ENCODE results near the gene RNF227.

DNA sequence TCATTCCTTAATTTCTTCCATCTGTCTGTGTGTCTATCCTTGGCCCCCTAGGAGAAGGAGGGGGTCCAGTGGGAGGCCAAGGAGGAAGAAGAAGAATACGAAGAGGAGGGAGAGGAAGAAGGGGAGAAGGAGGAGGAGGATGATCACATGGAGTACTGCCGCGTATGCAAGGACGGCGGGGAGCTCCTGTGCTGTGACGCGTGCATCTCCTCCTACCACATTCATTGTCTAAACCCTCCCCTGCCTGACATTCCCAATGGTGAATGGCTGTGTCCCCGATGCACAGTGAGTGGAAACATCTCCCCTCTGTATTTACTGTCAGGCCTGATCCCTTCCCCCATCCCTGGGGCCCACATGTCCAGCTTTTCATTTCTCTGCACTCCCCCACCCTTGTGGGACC lies 21.2 kb downstream of the RNF227 start:
- TF ChIP-seq, protein P1, sequence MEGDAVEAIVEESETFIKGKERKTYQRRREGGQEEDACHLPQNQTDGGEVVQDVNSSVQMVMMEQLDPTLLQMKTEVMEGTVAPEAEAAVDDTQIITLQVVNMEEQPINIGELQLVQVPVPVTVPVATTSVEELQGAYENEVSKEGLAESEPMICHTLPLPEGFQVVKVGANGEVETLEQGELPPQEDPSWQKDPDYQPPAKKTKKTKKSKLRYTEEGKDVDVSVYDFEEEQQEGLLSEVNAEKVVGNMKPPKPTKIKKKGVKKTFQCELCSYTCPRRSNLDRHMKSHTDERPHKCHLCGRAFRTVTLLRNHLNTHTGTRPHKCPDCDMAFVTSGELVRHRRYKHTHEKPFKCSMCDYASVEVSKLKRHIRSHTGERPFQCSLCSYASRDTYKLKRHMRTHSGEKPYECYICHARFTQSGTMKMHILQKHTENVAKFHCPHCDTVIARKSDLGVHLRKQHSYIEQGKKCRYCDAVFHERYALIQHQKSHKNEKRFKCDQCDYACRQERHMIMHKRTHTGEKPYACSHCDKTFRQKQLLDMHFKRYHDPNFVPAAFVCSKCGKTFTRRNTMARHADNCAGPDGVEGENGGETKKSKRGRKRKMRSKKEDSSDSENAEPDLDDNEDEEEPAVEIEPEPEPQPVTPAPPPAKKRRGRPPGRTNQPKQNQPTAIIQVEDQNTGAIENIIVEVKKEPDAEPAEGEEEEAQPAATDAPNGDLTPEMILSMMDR (IDR thresholded peaks at IDR 0.05; ENCODE audit: low read depth, low read length, poor library complexity, severe bottlenecking): no peak
- no peak for TF ChIP-seq EZH2phosphoT487 (IDR thresholded peaks at IDR 0.05; ENCODE audit: borderline replicate concordance, low read length)
